AG10803 (cell line): ENCODE data around the gene RGCC.
A peak's percentile ranks its signal among the peaks of the same experiment; 100 is the strongest.
"Not testable (repeated sequence)": the region's sequence is repeated elsewhere in the genome, so short reads cannot be mapped to it uniquely, and the experiment has no call there.

ENCODE experiments used
- DNase-seq: peaks from one replicate; pipeline ENCODE4 v3.0.0; 2010; ENCODE audit warnings: low read depth
- H3K4me3 ChIP-seq: 2 replicates; pipeline ENCODE4 v1.5.1; 2011; ENCODE audit warnings: mild to moderate bottlenecking, low read length, control low read depth
- TF ChIP-seq, protein P1 (sequence below): conservative IDR thresholded peaks from 2 replicates; pipeline ENCODE4 v1.5.1; 2011; ENCODE audit warnings: mild to moderate bottlenecking, low read length, control low read depth, inconsistent platforms

The RGCC gene

GRCh38 chr13:41497436-41497835, 40.1 kb downstream of the RGCC start:
- no peak for DNase-seq
- H3K4me3 ChIP-seq: no peak overlapping the region
- TF ChIP-seq, protein P1, sequence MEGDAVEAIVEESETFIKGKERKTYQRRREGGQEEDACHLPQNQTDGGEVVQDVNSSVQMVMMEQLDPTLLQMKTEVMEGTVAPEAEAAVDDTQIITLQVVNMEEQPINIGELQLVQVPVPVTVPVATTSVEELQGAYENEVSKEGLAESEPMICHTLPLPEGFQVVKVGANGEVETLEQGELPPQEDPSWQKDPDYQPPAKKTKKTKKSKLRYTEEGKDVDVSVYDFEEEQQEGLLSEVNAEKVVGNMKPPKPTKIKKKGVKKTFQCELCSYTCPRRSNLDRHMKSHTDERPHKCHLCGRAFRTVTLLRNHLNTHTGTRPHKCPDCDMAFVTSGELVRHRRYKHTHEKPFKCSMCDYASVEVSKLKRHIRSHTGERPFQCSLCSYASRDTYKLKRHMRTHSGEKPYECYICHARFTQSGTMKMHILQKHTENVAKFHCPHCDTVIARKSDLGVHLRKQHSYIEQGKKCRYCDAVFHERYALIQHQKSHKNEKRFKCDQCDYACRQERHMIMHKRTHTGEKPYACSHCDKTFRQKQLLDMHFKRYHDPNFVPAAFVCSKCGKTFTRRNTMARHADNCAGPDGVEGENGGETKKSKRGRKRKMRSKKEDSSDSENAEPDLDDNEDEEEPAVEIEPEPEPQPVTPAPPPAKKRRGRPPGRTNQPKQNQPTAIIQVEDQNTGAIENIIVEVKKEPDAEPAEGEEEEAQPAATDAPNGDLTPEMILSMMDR: no peak

DNA sequence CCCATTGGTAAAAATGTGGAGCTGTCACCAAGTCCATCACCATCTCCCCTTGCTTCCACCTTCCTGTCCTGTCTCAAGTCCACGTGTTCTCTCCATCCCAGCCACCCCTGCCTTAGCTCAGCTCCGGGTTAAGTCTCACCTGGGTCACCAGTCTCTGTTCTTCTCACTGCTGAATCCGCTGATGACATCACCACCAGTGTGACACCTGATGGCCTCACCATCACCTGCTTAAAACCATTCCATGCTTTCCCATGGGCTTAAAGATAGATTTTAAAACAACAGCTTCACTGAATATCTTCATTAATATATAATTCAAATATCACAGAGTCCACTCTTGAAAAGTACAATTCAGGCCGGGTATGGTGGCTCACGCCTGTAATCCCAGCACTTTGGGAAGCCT, 42.1 kb downstream of the RGCC start:
- DNase-seq: no peak
- H3K4me3 ChIP-seq: no peak overlapping the region
- TF ChIP-seq, protein P1: no peak

DNA sequence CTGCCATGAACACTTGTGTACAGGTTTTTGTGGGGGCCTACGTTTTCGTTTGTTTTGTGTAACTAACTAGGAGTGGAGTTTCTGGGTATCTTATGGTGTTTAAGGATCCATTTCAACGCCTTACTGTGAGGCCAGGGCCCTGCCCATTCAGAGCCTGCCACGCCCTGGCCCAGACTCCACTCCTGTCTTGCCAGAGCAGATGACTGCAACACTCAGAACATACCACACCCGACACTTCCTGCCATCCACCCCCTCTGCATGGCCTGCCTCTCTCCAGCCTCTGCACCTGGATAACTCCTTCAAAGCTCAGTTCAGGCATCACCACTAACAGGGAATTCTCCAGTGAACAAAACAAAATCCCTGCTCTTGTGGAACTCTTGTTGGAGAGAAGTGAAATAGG, 43.2 kb downstream of the RGCC start:
- no peak overlapping the region for H3K4me3 ChIP-seq
- TF ChIP-seq, protein P1: no peak
- peak; percentile 15 for DNase-seq

DNA sequence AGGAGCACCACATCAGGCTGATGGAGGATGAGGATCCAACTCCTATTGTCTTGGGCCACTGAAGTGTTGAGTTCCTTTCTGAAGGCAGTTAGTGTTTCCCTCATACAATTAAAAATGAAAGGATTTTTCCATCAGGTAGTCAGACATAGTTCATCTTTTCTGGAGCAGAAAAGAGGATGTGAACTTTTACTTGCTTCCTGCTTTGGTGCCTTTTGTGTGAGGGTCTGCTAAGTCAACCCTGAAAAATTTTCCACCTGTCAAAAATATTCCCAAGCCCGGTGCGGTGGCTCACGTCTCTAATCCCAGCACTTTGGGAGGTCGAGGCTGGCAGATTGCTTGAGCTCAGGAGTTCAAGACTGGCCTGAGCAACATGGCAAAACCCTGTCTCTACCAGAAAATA, 43.9 kb downstream of the RGCC start:
- TF ChIP-seq, protein P1: no peak
- DNase-seq: no peak
- H3K4me3 ChIP-seq: no peak overlapping the region

GRCh38 chr13:41502031-41502430, 44.7 kb downstream of the RGCC start:
- H3K4me3 ChIP-seq: no peak overlapping the region
- TF ChIP-seq, protein P1: no peak
- no peak for DNase-seq

DNA sequence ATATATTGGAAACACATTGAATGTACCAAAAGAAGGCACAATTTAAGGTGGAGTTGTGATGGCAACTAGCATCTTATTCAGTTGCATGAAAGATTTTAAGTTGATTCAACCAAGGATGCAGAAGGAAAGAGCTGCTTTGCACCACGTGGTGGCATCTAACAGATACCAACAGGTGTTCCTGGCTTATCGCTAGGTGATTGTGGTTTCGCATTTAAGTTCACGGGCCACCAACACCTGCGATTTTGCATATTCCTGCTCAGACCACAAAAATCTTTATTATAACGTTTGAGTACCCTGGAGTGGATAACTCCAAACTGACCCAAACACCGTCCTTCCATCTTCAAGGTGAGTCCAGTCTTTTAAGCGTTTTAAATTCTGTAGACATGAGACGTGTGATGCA, 45.3 kb downstream of the RGCC start:
- TF ChIP-seq, protein P1: no peak
- H3K4me3 ChIP-seq: no peak overlapping the region

GRCh38 chr13:41503356-41503755, 46.0 kb downstream of the RGCC start:
- TF ChIP-seq, protein P1: no peak

More for the DNA sequence above, 45.3 kb downstream of the RGCC start:
- no peak for DNase-seq

GRCh38 chr13:41504657-41505056, 47.3 kb downstream of the RGCC start:
- not testable (repeated sequence) for H3K4me3 ChIP-seq, DNase-seq

More at GRCh38 chr13:41503356-41503755, 46.0 kb downstream of the RGCC start:
- no peak for DNase-seq
- H3K4me3 ChIP-seq: no peak overlapping the region
